Left cardiac atrium (tissue), 4 donors: Measurements from ENCODE around the gene MALT1. TPM values are rescaled to one million over a fixed set of nuclear protein-coding genes. Genes with fewer than 3 reads are reported as not detected.

Experiments used
- ATAC-seq, 2 donors: fragments of 200-7000 bp; cut with Tn5 transposase; one replicate each; pipeline ENCODE4 v1.9.1; 2020; ENCODE audit warnings: mild to moderate bottlenecking in 2 of 2, moderate library complexity in 2 of 2
- DNase-seq: peaks from one replicate; pipeline ENCODE4 v3.0.0-alpha.2; 2020
- intact Hi-C, 2 donors: fragments of 100-400 bp; cut with DNase I; formaldehyde crosslinking; loops; one replicate each; pipeline versions ENCODE4 v1.14.1 to v1.15.1; 2022 to 2023
- total RNA-seq, 2 donors: library from RNA; stranded (reverse); fragmentation: NEBNext Ultra II Directional; extraction: Animal tissue kit (Norgen Biotek cat#: 25700); gene quantifications; one replicate each; pipeline ENCODE4 v1.2.1, GENCODE V29; 2021
- donor health status: DM: no; HTN: yes; CAD: no.
- donor health status: DM: no; HTN: yes; CAD: no; lungs with severe emphysema.
- donor health status: DM: yes; HTN: yes; CAD: no.
- donor health status: Dilated cardiomyopathy.

MALT1 gene
- total RNA-seq, 2 donors from 2014 or later: 12.0 to 12.4 TPM

- no peak for DNase-seq
- intact Hi-C loops: no loop called here
- ATAC-seq: no peak
Measured at GRCh38 chr18:58716060-58716756, 44.9 kb downstream of the MALT1 start.

- intact Hi-C loops: no loop called here
- peak; percentile 88 to 97 for ATAC-seq
- DNase-seq: peak; percentile 47
Measured at GRCh38 chr18:58721566-58722239, 50.4 kb downstream of the MALT1 start.

- peak in 1 of 2 donors; percentile 27 for ATAC-seq
- intact Hi-C loops: no loop called here
- DNase-seq: no peak
Measured at GRCh38 chr18:58723810-58724602, 52.7 kb downstream of the MALT1 start.

- intact Hi-C loops: no loop called here
- no peak for DNase-seq
- ATAC-seq: no peak
Measured at GRCh38 chr18:58726671-58727070, 55.4 kb downstream of the MALT1 start.

GRCh38 chr18:58727776-58728500 lies 56.7 kb downstream of the MALT1 start:
- no peak for DNase-seq
- intact Hi-C loops: no loop called here
- ATAC-seq: peak in 1 of 2 donors; percentile 64

GRCh38 chr18:58728719-58729118 lies 57.5 kb downstream of the MALT1 start:
- DNase-seq (no peak), ATAC-seq (no peak)
- intact Hi-C loops: no loop called here

GRCh38 chr18:58730618-58731017 lies 59.4 kb downstream of the MALT1 start:
- intact Hi-C loops: no loop called here
- DNase-seq: no peak
- no peak for ATAC-seq

- ATAC-seq: no peak
- no peak for DNase-seq
- intact Hi-C loops: no loop called here
Measured at GRCh38 chr18:58732471-58732870, 61.2 kb downstream of the MALT1 start.

GRCh38 chr18:58733866-58734265 lies 62.6 kb downstream of the MALT1 start:
- intact Hi-C loops: no loop called here
- DNase-seq: no peak
- ATAC-seq: no peak

- ATAC-seq: no peak
- intact Hi-C loops: no loop called here
- no peak for DNase-seq
Measured at GRCh38 chr18:58738322-58738721, 67.1 kb downstream of the MALT1 start.

GRCh38 chr18:58745914-58746313 lies 74.6 kb downstream of the MALT1 start:
- intact Hi-C loops: no loop called here
- no peak for ATAC-seq

GRCh38 chr18:58748899-58749595 lies 77.8 kb downstream of the MALT1 start:
- DNase-seq: no peak
- intact Hi-C loops: no loop called here
- no peak for ATAC-seq

More at GRCh38 chr18:58745914-58746313, 74.6 kb downstream of the MALT1 start:
- DNase-seq: no peak

- no peak for DNase-seq
- ATAC-seq: peak in 1 of 2 donors; percentile 52
- intact Hi-C loops: no loop called here
Measured at GRCh38 chr18:58753976-58754375, 82.7 kb downstream of the MALT1 start.

GRCh38 chr18:58754544-58755068 lies 83.3 kb downstream of the MALT1 start:
- DNase-seq: peak; percentile 41
- ATAC-seq: peak; percentile 79 to 89
- intact Hi-C loops: no loop called here

- DNase-seq: peak; percentile 41
- intact Hi-C loops: no loop called here
- ATAC-seq: peak; percentile 81 to 92
Measured at GRCh38 chr18:58755304-58756010, 84.2 kb downstream of the MALT1 start.

GRCh38 chr18:58756148-58756547 lies 84.9 kb downstream of the MALT1 start:
- DNase-seq (no peak), ATAC-seq (no peak)
- intact Hi-C loops: no loop called here

GRCh38 chr18:58756596-58757240 lies 85.5 kb downstream of the MALT1 start:
- no peak for ATAC-seq
- DNase-seq: no peak
- intact Hi-C loops: no loop called here
